NK-92 (cell line): ENCODE measurements around the gene SPOCK3.

Experiments used
- DNase-seq: peaks from one replicate; lab custom pipeline; 2025; ENCODE audit not compliant: unreplicated experiment; lab: John Stamatoyannopoulos, UW

Gene SPOCK3

GRCh38 chr4:167176723-167177367 lies 57.4 kb downstream of the SPOCK3 start:
- no peak for DNase-seq

- DNase-seq: no peak
Measured at GRCh38 chr4:167171928-167172327, 62.4 kb downstream of the SPOCK3 start.

DNA sequence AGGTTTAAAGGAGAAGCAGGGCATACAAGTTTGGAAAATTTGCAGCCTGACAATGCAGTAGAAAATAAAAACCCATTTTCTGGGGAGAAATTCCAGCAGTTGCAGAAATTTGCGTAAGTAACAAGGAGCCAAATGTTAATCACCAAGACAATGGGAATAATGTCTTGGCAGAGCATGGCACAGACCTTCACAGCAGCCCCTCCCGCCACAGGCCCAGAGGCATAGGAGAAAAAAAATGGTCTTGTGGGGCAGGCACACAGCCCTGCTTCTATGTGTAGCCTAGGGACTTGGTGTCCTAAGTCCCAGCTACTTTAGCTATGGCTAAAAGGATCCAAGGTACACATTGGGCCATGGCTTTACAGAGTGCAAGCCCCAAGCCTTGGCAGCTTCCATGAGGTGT lies 65.7 kb downstream of the SPOCK3 start:
- no peak for DNase-seq

GRCh38 chr4:167150587-167150986 lies 83.7 kb downstream of the SPOCK3 start:
- DNase-seq: no peak

- no peak for DNase-seq
Measured at GRCh38 chr4:167144605-167145004, 89.7 kb downstream of the SPOCK3 start.

DNA sequence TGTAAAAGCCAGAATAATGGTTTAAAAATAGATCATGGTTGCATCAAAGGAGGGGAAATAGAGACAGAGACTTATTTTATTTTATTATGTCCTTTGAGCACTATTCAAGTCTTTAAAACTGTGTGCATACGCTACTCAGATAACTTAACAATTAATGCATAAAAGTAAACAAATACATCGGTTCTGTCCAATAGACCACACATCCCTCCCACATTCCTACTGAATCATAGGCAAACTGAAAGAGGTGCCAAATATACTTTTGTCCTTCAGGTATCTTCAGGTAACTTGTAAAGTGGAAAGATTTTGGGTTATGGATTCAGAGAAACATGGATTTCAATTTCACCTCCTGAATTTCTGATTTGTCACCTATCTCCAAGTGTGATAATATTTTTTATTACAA lies 91.3 kb downstream of the SPOCK3 start:
- no peak for DNase-seq

DNA sequence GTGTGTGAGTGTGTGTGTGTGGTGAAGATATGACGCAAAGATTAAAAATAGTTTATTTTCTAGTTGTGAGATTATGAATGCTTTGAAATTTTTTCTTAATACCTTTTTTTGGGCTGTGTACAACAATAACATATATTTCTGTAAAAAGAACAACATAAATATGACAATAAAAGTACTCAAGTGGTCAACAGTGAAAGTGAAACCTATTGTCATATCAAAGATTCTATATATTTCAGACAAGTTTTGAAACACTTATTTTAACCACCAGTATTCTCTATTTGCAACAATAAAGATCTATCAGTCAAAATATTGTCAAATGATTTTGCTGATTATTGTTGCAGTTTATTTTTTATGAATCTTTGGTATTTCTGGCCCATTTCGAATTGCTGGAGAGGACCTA lies 98.0 kb downstream of the SPOCK3 start:
- no peak for DNase-seq

- DNase-seq: no peak
Measured at GRCh38 chr4:167129146-167129545, 105.1 kb downstream of the SPOCK3 start.

DNA sequence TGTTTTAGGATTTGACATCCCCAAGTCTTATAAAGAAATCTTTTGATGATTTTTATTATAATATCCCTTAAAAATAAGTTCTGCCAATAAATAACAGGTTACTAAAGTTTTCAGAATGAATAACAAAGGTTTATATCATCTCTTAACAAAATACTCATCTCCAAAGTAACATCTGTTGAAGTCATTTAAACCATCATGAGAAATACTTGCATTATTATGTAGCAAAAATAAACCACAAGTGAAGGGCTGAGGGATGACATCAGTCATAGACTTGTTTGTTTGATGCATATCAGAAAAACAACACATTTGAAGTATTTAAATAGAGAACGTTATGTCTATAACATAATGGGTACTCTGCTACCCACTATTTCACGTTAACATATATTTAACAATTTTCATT lies 114.9 kb downstream of the SPOCK3 start:
- DNase-seq: no peak

- DNase-seq: no peak
Measured at GRCh38 chr4:167117273-167117672, 117.0 kb downstream of the SPOCK3 start.

DNA sequence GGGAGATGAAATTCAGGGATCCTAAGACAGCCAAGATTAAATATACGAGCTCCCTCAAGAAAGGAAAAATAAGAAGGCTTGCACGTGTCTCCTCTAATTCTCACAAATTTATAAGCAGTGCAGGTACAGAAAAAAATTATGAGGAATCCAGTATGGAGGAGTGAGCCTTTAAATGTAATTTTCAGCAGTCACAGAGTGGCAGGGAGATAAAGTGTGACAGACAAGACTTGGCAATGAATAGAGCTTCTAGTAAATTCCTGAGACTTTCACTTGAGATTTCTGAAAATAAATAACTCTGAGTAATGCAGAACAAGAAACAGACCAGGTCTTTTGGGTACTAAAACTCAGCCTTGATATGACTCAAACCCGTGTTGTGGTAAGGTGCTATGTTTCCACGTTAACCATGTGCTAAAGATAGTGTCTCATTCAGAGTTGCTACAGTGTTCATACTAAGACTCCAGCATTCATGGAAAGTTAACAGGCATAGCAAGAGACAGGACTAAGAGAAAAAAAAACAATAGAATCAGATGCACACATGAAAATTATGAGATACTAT lies 119.8 kb downstream of the SPOCK3 start:
- DNase-seq: no peak

GRCh38 chr4:167111622-167112021 lies 122.7 kb downstream of the SPOCK3 start:
- DNase-seq: no peak

DNA sequence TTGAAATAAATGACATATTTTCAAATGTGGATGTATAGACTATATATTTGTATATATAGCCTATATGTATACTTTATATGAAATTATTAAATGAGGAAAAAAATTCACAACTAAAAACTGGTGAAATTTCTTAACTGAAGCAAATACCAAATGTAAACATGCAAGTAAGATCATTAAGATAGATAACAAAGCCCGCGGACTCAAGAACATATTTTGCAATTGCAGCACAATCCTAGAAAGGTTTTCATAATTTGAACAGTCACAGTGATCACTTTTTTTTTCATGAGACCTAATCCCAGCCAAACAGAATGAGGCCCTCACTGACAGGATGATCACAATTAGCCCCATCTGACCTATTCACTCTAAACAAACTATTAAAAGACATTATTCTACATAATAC lies 123.2 kb downstream of the SPOCK3 start:
- DNase-seq: no peak

GRCh38 chr4:167109859-167110258 lies 124.4 kb downstream of the SPOCK3 start:
- no peak for DNase-seq

GRCh38 chr4:167105857-167106256 lies 128.4 kb downstream of the SPOCK3 start:
- DNase-seq: no peak

- DNase-seq: no peak
Measured at GRCh38 chr4:167102475-167102874, 131.8 kb downstream of the SPOCK3 start.

- DNase-seq: no peak
Measured at GRCh38 chr4:167101035-167101434, 133.3 kb downstream of the SPOCK3 start.

- no peak for DNase-seq
Measured at GRCh38 chr4:167100120-167100519, 134.2 kb downstream of the SPOCK3 start.

GRCh38 chr4:167088115-167088514 lies 146.2 kb downstream of the SPOCK3 start:
- no peak for DNase-seq

DNA sequence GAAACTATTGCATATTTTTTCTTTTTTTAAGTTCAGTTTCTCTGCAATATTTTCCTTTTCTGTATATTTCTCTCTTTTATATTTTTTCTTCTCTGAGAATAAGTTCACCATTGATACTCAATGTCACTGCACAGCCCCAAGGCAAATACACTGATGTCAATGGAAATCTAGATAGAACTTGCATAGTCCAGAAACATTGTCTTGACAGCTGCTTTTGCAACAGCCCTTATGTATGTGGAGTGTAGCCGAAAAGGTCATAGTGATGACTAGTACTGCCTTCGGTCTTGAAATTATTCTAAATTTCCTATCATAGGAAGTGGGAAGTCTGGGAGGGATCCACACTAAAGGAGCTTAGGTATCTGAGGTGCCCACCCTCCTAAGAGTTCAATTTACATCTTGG lies 150.0 kb downstream of the SPOCK3 start:
- DNase-seq: no peak

DNA sequence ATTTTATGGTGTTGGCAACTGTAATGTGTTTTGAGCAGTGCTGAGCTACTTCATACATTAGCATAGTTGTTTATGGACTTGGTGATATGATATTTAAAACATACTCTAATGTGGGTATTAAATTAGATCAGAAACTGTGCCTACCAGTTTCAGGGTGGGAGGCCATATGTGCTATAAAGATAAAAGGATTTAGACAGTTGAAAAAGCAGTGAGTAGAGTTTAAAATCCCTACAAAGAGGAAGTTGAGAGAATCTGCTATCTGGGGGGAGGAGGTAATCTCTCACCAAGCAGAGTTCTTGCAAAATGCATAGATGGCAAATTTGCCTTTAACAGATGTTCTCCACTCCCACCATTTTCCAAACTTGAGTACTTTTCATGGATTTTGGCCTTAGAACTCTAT lies 154.5 kb downstream of the SPOCK3 start:
- no peak for DNase-seq

DNA sequence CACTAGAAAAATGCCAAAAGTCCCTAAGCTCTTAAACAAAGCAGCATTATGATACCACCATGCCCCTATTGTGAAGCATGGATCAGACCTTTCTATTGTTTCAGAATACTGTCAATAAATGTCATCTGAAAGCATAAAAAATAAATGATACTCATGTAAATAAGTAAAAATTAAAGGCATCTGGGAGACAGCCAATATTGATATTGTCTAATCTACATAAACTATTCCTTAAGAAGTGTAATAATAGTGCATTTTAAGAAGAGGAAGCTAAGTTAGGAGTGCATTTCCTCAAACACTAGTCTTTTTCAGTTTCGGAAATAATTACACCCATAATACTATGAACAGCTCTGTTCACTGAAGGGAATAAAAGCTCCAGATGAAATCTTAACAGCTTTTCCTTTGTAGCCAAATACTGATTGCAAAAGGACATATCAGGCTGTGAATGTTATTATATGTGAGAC lies 181.6 kb downstream of the SPOCK3 start:
- DNase-seq: no peak

DNA sequence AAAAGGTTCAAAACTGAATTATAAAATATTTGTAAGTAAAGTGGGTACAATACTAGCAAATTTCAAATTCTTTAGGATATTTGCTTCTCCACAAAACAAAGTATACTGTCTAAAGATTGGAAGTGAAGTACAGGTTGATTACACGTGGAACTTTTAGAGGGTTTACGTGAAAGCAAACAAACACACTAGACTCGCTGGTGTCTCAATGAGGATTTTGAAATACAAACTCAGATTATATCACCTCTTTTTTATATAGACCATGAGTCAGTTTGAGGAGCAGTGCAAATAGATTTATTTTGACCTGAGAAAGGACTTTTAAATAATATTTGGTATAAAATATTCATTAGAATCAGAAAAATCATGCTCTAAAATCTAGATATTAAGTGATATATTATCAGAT lies 185.0 kb downstream of the SPOCK3 start:
- no peak for DNase-seq
